Hepatocyte (in vitro differentiated cells): ENCODE measurements around the gene GRIK4. TPM values are rescaled to one million over a fixed set of nuclear protein-coding genes. Genes with fewer than 3 reads are reported as not detected.
A peak's percentile ranks its signal among the peaks of the same experiment; 100 is the strongest.

ENCODE experiments used
- DNase-seq: peaks from one replicate; pipeline ENCODE4 v3.0.0-alpha.2; 2016; ENCODE audit warnings: low spot score
- H2AFZ ChIP-seq: fragments of 200-600 bp; sonication (generic); 2 replicates; pipeline ENCODE4 v1.6.0; 2016; ENCODE audit warnings: antibody characterized with exemption, mild to moderate bottlenecking
- H3K27ac ChIP-seq: fragments of 200-600 bp; sonication (generic); 2 replicates; pipeline ENCODE4 v1.5.1; 2016; ENCODE audit warnings: mild to moderate bottlenecking
- H3K27me3 ChIP-seq: fragments of 200-600 bp; sonication (generic); 2 replicates; pipeline ENCODE4 v1.6.1; 2016
- H3K36me3 ChIP-seq: fragments of 200-600 bp; sonication (generic); replicated peaks from 2 replicates; pipeline ENCODE4 v1.5.1; 2016; ENCODE audit warnings: low read depth; ENCODE audit not compliant: insufficient read depth
- H3K4me1 ChIP-seq: fragments of 200-600 bp; sonication (generic); 2 replicates; pipeline ENCODE4 v1.5.1; 2016; ENCODE audit warnings: mild to moderate bottlenecking, moderate library complexity; ENCODE audit not compliant: insufficient read depth
- H3K4me2 ChIP-seq: fragments of 200-600 bp; sonication (generic); 2 replicates; pipeline ENCODE4 v1.6.0; 2016
- H3K4me3 ChIP-seq: fragments of 200-600 bp; sonication (generic); 2 replicates; pipeline ENCODE4 v1.5.1; 2016; ENCODE audit warnings: mild to moderate bottlenecking
- H3K79me2 ChIP-seq: fragments of 200-600 bp; sonication (generic); 2 replicates; pipeline ENCODE4 v1.6.0; 2017; ENCODE audit warnings: mild to moderate bottlenecking
- H3K9me2 ChIP-seq: fragments of 200-600 bp; sonication (generic); replicated peaks from 2 replicates; pipeline ENCODE4 v1.6.0; 2017; ENCODE audit warnings: mild to moderate bottlenecking; ENCODE audit not compliant: insufficient read depth
- H3K9me3 ChIP-seq: fragments of 200-600 bp; sonication (generic); 2 replicates; pipeline ENCODE4 v1.5.1; 2016; ENCODE audit warnings: low read depth, mild to moderate bottlenecking
- H4K20me1 ChIP-seq: fragments of 200-600 bp; sonication (generic); 2 replicates; pipeline ENCODE4 v1.6.0; 2016; ENCODE audit warnings: mild to moderate bottlenecking; ENCODE audit not compliant: insufficient read depth, poor library complexity, severe bottlenecking
- CTCF ChIP-seq: fragments of 200-600 bp; sonication (generic); IDR thresholded peaks from 2 replicates; pipeline ENCODE4 v1.5.1; 2016; ENCODE audit warnings: antibody characterized with exemption, mild to moderate bottlenecking; ENCODE audit not compliant: poor library complexity
- EZH2 ChIP-seq: fragments of 200-600 bp; sonication (generic); IDR thresholded peaks from 2 replicates; pipeline ENCODE4 v1.6.1; 2016; ENCODE audit warnings: antibody characterized with exemption, mild to moderate bottlenecking, borderline replicate concordance
- EZH2phosphoT487 ChIP-seq: fragments of 200-600 bp; sonication (generic); IDR thresholded peaks from one replicate; pipeline ENCODE4 v1.6.1; 2018; ENCODE audit warnings: antibody characterized with exemption, mild to moderate bottlenecking, low read depth, moderate library complexity; ENCODE audit not compliant: unreplicated experiment, severe bottlenecking
- WGBS: methylation state at CpG from one replicate; pipeline ENCODE4 v1.1.6; 2016; ENCODE audit warnings: low lambda C conversion rate; ENCODE audit errors: missing lambda C conversion rate; 5-methylcytosine and 5-hydroxymethylcytosine counted together
- polyA plus RNA-seq: library from polyadenylated mRNA; unstranded; fragments of >200 nt; fragmentation: Nextera tagmentation; extraction: Ambion mirVana; gene quantifications from 2 replicates; pipeline ENCODE4 v1.2.1, GENCODE V29; 2016
- total RNA-seq: library from RNA; depleted of rRNA; stranded (reverse); fragments of >200 nt; gene quantifications from 2 replicates; pipeline ENCODE4 v1.2.3, GENCODE V29; 2014

GRIK4 gene
- total and polyA plus RNA-seq, 2 experiments from 2014 or later = 1.5 to 2.3 TPM

GRCh38 chr11:121023848-121024751 is 512.6 kb downstream of the GRIK4 start, which contains the start of gene TBCEL:
Gene TBCEL (plus strand): TSS chr11:121024102. CDS start chr11:121045691, 21,589 bp downstream.
- H4K20me1 ChIP-seq = peaks cover 5% of the 10 kb centered on the region
- no peaks in the 10 kb centered on the region for H3K27me3 ChIP-seq
- H3K4me1 ChIP-seq = peaks cover 15% of the 10 kb centered on the region
- no peaks in the 10 kb centered on the region for H3K36me3 ChIP-seq
- H3K9me2 ChIP-seq = no peaks in the 10 kb centered on the region
- no peaks in the 10 kb centered on the region for H3K9me3 ChIP-seq
- H3K27ac ChIP-seq = peak within 1 kb of the TSS; percentile 45
- DNase-seq = peak; percentile 92
- H2AFZ ChIP-seq = peak within 1 kb of the TSS; percentile 76
- peak within 1 kb of the TSS; percentile 95 for H3K4me2 ChIP-seq
- peak within 1 kb of the TSS; percentile 59 for H3K4me3 ChIP-seq
- TF ChIP-seq EZH2phosphoT487 (no peak), CTCF (no peak), EZH2 (no peak)
- peaks cover 48% of the 10 kb centered on the region for H3K79me2 ChIP-seq
- 1% methylated on average over 42 of the region's 54 CpGs for WGBS

GRCh38 chr11:121024989-121025388 is 513.4 kb downstream of the GRIK4 start:
- Histone ChIP-seq H3K36me3 (no peaks in the 10 kb centered on the region), H3K9me3 (no peaks in the 10 kb centered on the region), H4K20me1 (peaks cover 5% of the 10 kb centered on the region), H2AFZ (no peak overlapping the region), H3K27ac (no peak overlapping the region), H3K9me2 (no peaks in the 10 kb centered on the region), H3K27me3 (no peaks in the 10 kb centered on the region), H3K4me3 (peak overlapping the region; percentile 59), H3K79me2 (peaks cover 54% of the 10 kb centered on the region), H3K4me2 (peak overlapping the region; percentile 95), H3K4me1 (peaks cover 15% of the 10 kb centered on the region)
- 68% methylated on average over 3 of the region's 3 CpGs for WGBS
- TF ChIP-seq EZH2phosphoT487 (no peak), CTCF (no peak), EZH2 (no peak)
- peak; percentile 30 for DNase-seq

GRCh38 chr11:121029153-121029552 is 517.6 kb downstream of the GRIK4 start:
- Histone ChIP-seq H3K27me3 (no peaks in the 10 kb centered on the region), H3K4me2 (no peak overlapping the region), H3K9me2 (no peaks in the 10 kb centered on the region), H3K36me3 (no peaks in the 10 kb centered on the region), H4K20me1 (peaks cover 5% of the 10 kb centered on the region), H3K79me2 (peaks cover 78% of the 10 kb centered on the region), H3K4me1 (peaks cover 15% of the 10 kb centered on the region), H2AFZ (no peak overlapping the region), H3K9me3 (no peaks in the 10 kb centered on the region), H3K27ac (no peak overlapping the region), H3K4me3 (no peak overlapping the region)
- DNase-seq = no peak
- WGBS = 67% methylated on average over 2 of the region's 2 CpGs
- TF ChIP-seq EZH2 = no peak
- TF ChIP-seq EZH2phosphoT487 = no peak
- TF ChIP-seq CTCF = no peak
